H1 (cell line): ENCODE data around the gene RGS16.

ENCODE experiments used
- BCL11A ChIP-seq, 2 experiments: IDR thresholded peaks; one replicate each; pipeline ENCODE4 v1.6.1; 2011; ENCODE audit warnings: low read depth in 2 of 2, low read length in 2 of 2, mild to moderate bottlenecking in 2 of 2
- CTCF ChIP-seq, 3 experiments: IDR thresholded peaks; 1 replicate in 2 of 3; 2 replicates in 1 of 3; pipeline versions ENCODE4 v1.5.1 to v1.6.1; 2011; ENCODE audit warnings: low read length in 3 of 3, mild to moderate bottlenecking in 3 of 3, inconsistent platforms in 2 of 3, low read depth in 1 of 3, moderate library complexity in 1 of 3; ENCODE audit not compliant: insufficient read depth in 1 of 3; ENCODE audit errors: control extremely low read depth in 1 of 3
- POLR2A ChIP-seq, 2 experiments: IDR thresholded peaks; 1 replicate in 1 of 2; 2 replicates in 1 of 2; pipeline ENCODE4 v1.6.1; 2011; ENCODE audit warnings: low read depth in 2 of 2, low read length in 2 of 2, mild to moderate bottlenecking in 2 of 2; ENCODE audit errors: control extremely low read depth in 1 of 2
- POLR2AphosphoS5 ChIP-seq: IDR thresholded peaks from 2 replicates; pipeline ENCODE4 v1.6.1; 2011; ENCODE audit warnings: low read depth, low read length
- RAD21 ChIP-seq, 2 experiments: IDR thresholded peaks in 1 of 2; conservative IDR thresholded peaks in 1 of 2; 2 replicates each; pipeline ENCODE4 v1.6.1; 2011; ENCODE audit warnings: low read depth in 2 of 2, low read length in 2 of 2, improper control_type of control experiment in 1 of 2, inconsistent platforms in 1 of 2, mild to moderate bottlenecking in 1 of 2, moderate library complexity in 1 of 2
- SIX5 ChIP-seq: IDR thresholded peaks from 2 replicates; pipeline ENCODE4 v1.6.1; 2011; ENCODE audit warnings: mild to moderate bottlenecking, low read depth, low read length
- TAF1 ChIP-seq: IDR thresholded peaks from 2 replicates; pipeline ENCODE4 v1.6.1; 2011; ENCODE audit warnings: mild to moderate bottlenecking, low read depth, low read length

DNA sequence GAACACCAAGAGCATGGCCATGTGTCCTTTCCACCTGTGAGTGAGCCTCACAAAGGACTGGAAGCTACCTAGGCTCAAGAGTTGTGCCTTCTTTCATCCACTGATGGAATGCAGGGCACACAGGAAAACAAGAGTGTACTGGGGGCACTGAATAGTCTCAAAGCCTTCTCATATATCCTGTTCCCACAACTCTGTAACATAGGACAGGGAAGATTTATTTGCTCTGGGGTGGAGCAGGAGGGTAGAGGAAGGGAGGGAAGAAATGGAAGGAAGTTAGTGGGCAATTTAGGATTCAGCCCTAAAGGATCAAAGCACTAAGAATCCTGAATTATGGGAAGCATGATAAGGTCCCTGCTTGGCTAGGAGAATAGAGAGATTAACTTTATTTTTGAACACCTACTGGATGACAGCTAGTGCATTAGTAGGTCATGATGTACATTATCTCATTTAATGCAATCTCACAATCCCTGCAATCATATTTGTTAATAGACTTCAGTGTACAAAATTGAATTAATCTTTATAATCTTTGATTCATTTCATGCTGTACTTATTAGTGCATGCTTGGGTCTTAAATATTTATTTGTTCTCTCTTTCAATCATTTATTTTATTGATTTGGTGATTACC lies 27.0 kb upstream of the RGS16 start:
- TF ChIP-seq RAD21 (IDR thresholded peaks at IDR 0.05 in 1 of 2, conservative IDR thresholded peaks at IDR 0.05 in 1 of 2; ENCODE audit: low read depth in 2 of 2, low read length in 2 of 2) (no peak), CTCF (IDR thresholded peaks at IDR 0.05; ENCODE audit: control extremely low read depth in 1 of 3, insufficient read depth in 1 of 3, low read depth in 1 of 3, low read length in 3 of 3) (no peak), SIX5 (no peak), BCL11A (IDR thresholded peaks at IDR 0.05; ENCODE audit: low read depth in 2 of 2, low read length in 2 of 2) (no peak), TAF1 (no peak), POLR2AphosphoS5 (no peak), POLR2A (IDR thresholded peaks at IDR 0.05; ENCODE audit: control extremely low read depth in 1 of 2, low read depth in 2 of 2, low read length in 2 of 2) (no peak)
